Spleen (tissue), 7 donors: ENCODE results near the gene SPATA31D3.
"Not testable (repeated sequence)": the region's sequence is repeated elsewhere in the genome, so short reads cannot be mapped to it uniquely, and the experiment has no call there.

ENCODE experiments used
- POLR2A ChIP-seq, 3 donors: fragments of 450-650 bp; IDR thresholded peaks; one replicate each; pipeline ENCODE4 v1.5.1; 2017; ENCODE audit warnings: antibody characterized with exemption in 3 of 3, mild to moderate bottlenecking in 1 of 3
- POLR2AphosphoS5 ChIP-seq, 3 donors: sonication (generic); formaldehyde crosslinking; IDR thresholded peaks; one replicate each; pipeline ENCODE4 v1.5.1; 2017; ENCODE audit warnings: antibody characterized with exemption in 3 of 3
- TF ChIP-seq, protein P1 (sequence below), 11 experiments: fragments of 200-600 bp in 7 of 11; fragments of 450-650 bp in 4 of 11; sonication (generic) in 4 of 11; IDR thresholded peaks in 8 of 11; conservative IDR thresholded peaks in 3 of 11; 1 replicate in 7 of 11; 2 replicates in 4 of 11; pipeline versions ENCODE4 v1.4.0 to v1.8.0; 2016 to 2021; ENCODE audit warnings: antibody characterized with exemption in 11 of 11, inconsistent platforms in 4 of 11, mild to moderate bottlenecking in 1 of 11
- donor health status: DM: no; HTN: no; CAD: no; lungs with moderate emphysema.
- donor health status: DM: no; HTN: no; CAD: no.
- donor health status: DM: no; HTN: no; CAD: no.

DNA sequence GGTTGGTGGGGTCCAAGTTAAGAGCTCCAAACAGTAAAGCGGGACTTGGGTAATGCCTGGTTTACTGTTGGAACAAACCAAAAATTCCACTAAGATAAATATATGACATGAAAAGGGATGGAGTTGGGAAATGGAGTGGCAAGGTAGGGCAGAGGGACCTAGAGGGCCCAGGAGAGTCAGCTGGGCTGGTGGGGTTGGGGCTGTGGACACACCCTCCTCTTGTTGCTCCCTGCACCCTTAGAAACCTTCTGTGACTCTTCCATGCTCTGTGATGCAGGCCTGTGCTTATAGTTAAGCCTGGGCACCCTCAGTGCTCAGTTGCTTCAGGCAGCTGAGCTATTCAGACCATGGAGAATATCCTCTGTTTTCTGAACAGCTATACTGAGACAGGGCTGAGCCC lies 45.2 kb downstream of the SPATA31D3 start, which contains the start of gene SPATA31D1:
- TF ChIP-seq, protein P1, sequence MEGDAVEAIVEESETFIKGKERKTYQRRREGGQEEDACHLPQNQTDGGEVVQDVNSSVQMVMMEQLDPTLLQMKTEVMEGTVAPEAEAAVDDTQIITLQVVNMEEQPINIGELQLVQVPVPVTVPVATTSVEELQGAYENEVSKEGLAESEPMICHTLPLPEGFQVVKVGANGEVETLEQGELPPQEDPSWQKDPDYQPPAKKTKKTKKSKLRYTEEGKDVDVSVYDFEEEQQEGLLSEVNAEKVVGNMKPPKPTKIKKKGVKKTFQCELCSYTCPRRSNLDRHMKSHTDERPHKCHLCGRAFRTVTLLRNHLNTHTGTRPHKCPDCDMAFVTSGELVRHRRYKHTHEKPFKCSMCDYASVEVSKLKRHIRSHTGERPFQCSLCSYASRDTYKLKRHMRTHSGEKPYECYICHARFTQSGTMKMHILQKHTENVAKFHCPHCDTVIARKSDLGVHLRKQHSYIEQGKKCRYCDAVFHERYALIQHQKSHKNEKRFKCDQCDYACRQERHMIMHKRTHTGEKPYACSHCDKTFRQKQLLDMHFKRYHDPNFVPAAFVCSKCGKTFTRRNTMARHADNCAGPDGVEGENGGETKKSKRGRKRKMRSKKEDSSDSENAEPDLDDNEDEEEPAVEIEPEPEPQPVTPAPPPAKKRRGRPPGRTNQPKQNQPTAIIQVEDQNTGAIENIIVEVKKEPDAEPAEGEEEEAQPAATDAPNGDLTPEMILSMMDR (IDR thresholded peaks at IDR 0.05 in 8 of 11, conservative IDR thresholded peaks at IDR 0.05 in 3 of 11), result not testable (repeated sequence)
- not testable (repeated sequence) for TF ChIP-seq POLR2AphosphoS5, POLR2A (IDR thresholded peaks at IDR 0.05)
